ENCODE measurements around the gene NOX5. TPM values are rescaled to one million over a fixed set of nuclear protein-coding genes. Genes with fewer than 3 reads are reported as not detected.

The NOX5 gene
- total and polyA plus RNA-seq, 10 of the 15 experiments (the other 5 are each of a cell fraction or from before 2014, with no cell fraction given): not detected

- TF ChIP-seq IRF5 (IDR thresholded peaks at IDR 0.05; ENCODE audit: borderline replicate concordance) (no peak), CEBPZ (IDR thresholded peaks at IDR 0.05; ENCODE audit: low read depth, low read length) (no peak), MXI1 (IDR thresholded peaks at IDR 0.05; ENCODE audit: low read depth, low read length) (no peak), JUND (IDR thresholded peaks at IDR 0.05; ENCODE audit: low read depth, low read length) (no peak), SIN3A (IDR thresholded peaks at IDR 0.05; ENCODE audit: low read depth, low read length) (no peak), ZNF622 (IDR thresholded peaks at IDR 0.05) (no peak)
Observed at GRCh38 chr15:69039516-69040225, 25.2 kb downstream of the NOX5 start (continued).

- BruUV-seq (replicated peaks): no TSS peak
- intact Hi-C loops (cut with micrococcal nuclease; ENCODE audit: unreplicated experiment) (no loop called here), in situ Hi-C loops (cut with MboI) (no loop called here)
- Histone ChIP-seq H3K79me2 (ENCODE audit: control insufficient read depth, insufficient read depth, low read length) (no peaks in the 10 kb centered on the region), H3K27ac (ENCODE audit: control insufficient read depth, insufficient read depth) (no peak overlapping the region), H3K4me2 (ENCODE audit: control insufficient read depth, insufficient read depth) (no peak overlapping the region), H3K27me3 (replicated peaks in 1 of 2; ENCODE audit: control insufficient read depth in 2 of 2, insufficient read depth in 2 of 2, low read length in 1 of 2) (peaks cover 0 to 2% of the 10 kb centered on the region in 2 experiments; a peak in 1 of 4 replicates), H4K20me1 (ENCODE audit: control insufficient read depth, insufficient read depth) (no peaks in the 10 kb centered on the region), H3K36me3 (ENCODE audit: control insufficient read depth in 2 of 2, insufficient read depth in 2 of 2, low read length in 1 of 2) (no peaks in the 10 kb centered on the region), H3K9ac (ENCODE audit: control insufficient read depth, insufficient read depth, low read length) (no peak overlapping the region), H3K9me3 (replicated peaks; ENCODE audit: control insufficient read depth, insufficient read depth, low read length) (no peaks in the 10 kb centered on the region), H2AFZ (ENCODE audit: control insufficient read depth, low read depth, low read length) (no peak overlapping the region), H3K4me1 (ENCODE audit: control insufficient read depth, insufficient read depth, low read length) (no peaks in the 10 kb centered on the region), H3K4me3 (no peak overlapping the region)
- ATAC-seq (no peak), FAIRE-seq (no peak), DNase-seq (ENCODE audit: low read depth, low spot score) (no peak)
- RAD21 ChIA-PET (ENCODE audit: unreplicated experiment): no interaction called here
- 13% methylated on average over 5 of the region's 5 CpGs for WGBS (ENCODE audit: insufficient coverage, insufficient replicate concordance, low lambda C conversion rate, missing lambda C conversion rate)
- SMC1A ChIA-PET (ENCODE audit: uncharacterized antibody, unreplicated experiment): no interaction called here
- CTCF ChIA-PET: no interaction called here
- POLR2A ChIA-PET: no interaction called here
- TF ChIP-seq SMAD1 (IDR thresholded peaks at IDR 0.05; ENCODE audit: low read depth, partially characterized antibody) (no peak), POLR2A (IDR thresholded peaks at IDR 0.05; ENCODE audit: low read depth, low read length) (no peak), ZBTB4 (CRISPR knock-in tag; IDR thresholded peaks at IDR 0.05) (no peak), E2F4 (IDR thresholded peaks at IDR 0.05; ENCODE audit: low read depth, low read length) (no peak), ZNF24 (IDR thresholded peaks at IDR 0.05) (no peak), SIX5 (IDR thresholded peaks at IDR 0.05; ENCODE audit: low read depth, low read length, severe bottlenecking) (no peak), CHD1 (IDR thresholded peaks at IDR 0.05; ENCODE audit: low read depth, low read length) (no peak), MTA3 (IDR thresholded peaks at IDR 0.05; ENCODE audit: borderline replicate concordance, low read length) (no peak), CHD4 (IDR thresholded peaks at IDR 0.05) (no peak)
Observed at GRCh38 chr15:69042531-69042930, 28.0 kb downstream of the NOX5 start.
